Activated CD4-positive, alpha-beta T cell treated with anti-CD3 and anti-CD28 coated beads, Interleukin-2, amount 50 U/mL, for 24 hours (primary cell): Measurements from ENCODE around the gene PHLDA2.
A peak's percentile ranks its signal among the peaks of the same experiment; 100 is the strongest.

Experiments
- DNase-seq, 2 donors: peaks; one replicate each; pipeline ENCODE4 v3.0.0-alpha.2; 2020; ENCODE audit warnings: low read depth in 1 of 2, low spot score in 1 of 2

The PHLDA2 gene

GRCh38 chr11:2928605-2929530 lies at the start of gene PHLDA2:
PHLDA2 (minus strand) TSS chr11:2929420; CDS start chr11:2929364, 56 bp downstream.
- DNase-seq, result peak in 1 of 2 donors; percentile 39

GRCh38 chr11:2977113-2977512 lies 47.9 kb upstream of the PHLDA2 start:
- no peak for DNase-seq

GRCh38 chr11:2976294-2977063 lies 47.3 kb upstream of the PHLDA2 start:
- no peak for DNase-seq

- peak in 1 of 2 donors; percentile 25 for DNase-seq
These were observed 46.4 kb upstream of the PHLDA2 start for GRCh38 chr11:2975594-2975993.

- DNase-seq, result no peak
These were observed 45.1 kb upstream of the PHLDA2 start for GRCh38 chr11:2974272-2974671.

- DNase-seq, result no peak
These were observed 39.2 kb upstream of the PHLDA2 start for GRCh38 chr11:2968341-2968900.

GRCh38 chr11:2964782-2965181 lies 35.6 kb upstream of the PHLDA2 start:
- DNase-seq, result no peak

- no peak for DNase-seq
These were observed 34.5 kb upstream of the PHLDA2 start for GRCh38 chr11:2963761-2964160.

GRCh38 chr11:2963112-2963754 lies 34.0 kb upstream of the PHLDA2 start:
- DNase-seq, result no peak

- DNase-seq, result no peak
These were observed 31.9 kb upstream of the PHLDA2 start for GRCh38 chr11:2961080-2961479.

- DNase-seq, result no peak
These were observed 30.9 kb upstream of the PHLDA2 start for GRCh38 chr11:2960139-2960538.

GRCh38 chr11:2958251-2958650 lies 29.0 kb upstream of the PHLDA2 start:
- DNase-seq, result no peak

GRCh38 chr11:2955906-2956476 lies 26.8 kb upstream of the PHLDA2 start:
- DNase-seq, result no peak

GRCh38 chr11:2954263-2954662 lies 25.0 kb upstream of the PHLDA2 start:
- DNase-seq, result no peak

- no peak for DNase-seq
These were observed 23.1 kb upstream of the PHLDA2 start for GRCh38 chr11:2952290-2952689.

- no peak for DNase-seq
These were observed 22.3 kb upstream of the PHLDA2 start for GRCh38 chr11:2951231-2952110.

GRCh38 chr11:2950825-2951224 lies 21.6 kb upstream of the PHLDA2 start:
- DNase-seq, result no peak

- DNase-seq, result no peak
These were observed 20.7 kb upstream of the PHLDA2 start for GRCh38 chr11:2949920-2950319.

GRCh38 chr11:2947744-2948143 lies 18.5 kb upstream of the PHLDA2 start:
- no peak for DNase-seq

- no peak for DNase-seq
These were observed 16.6 kb upstream of the PHLDA2 start for GRCh38 chr11:2945757-2946287.
